ENCODE results near the gene DRD2.

The DRD2 gene

DNA sequence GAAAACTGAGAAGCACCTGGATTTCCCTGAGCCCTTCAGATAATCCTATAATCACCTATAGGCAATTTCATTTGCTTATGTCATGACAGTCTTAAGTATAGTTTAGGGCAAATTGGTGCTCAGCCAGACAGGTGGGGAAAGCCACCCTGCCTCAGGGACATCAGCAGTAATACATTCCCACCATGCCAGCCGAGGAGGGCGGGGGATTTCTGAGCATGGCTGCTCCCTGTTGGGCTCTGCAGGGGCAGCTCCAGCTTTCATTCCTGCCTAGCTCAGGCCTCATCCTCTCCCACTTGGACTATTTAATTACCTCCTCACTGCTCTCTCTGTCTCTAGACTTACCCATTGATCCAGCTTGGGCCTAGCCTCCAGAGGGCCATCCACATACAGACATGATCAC, 9.0 kb upstream of the DRD2 start:
- DNase-seq (ENCODE audit: low read depth in 2 of 2, low spot score in 1 of 2) = no peak

DNA sequence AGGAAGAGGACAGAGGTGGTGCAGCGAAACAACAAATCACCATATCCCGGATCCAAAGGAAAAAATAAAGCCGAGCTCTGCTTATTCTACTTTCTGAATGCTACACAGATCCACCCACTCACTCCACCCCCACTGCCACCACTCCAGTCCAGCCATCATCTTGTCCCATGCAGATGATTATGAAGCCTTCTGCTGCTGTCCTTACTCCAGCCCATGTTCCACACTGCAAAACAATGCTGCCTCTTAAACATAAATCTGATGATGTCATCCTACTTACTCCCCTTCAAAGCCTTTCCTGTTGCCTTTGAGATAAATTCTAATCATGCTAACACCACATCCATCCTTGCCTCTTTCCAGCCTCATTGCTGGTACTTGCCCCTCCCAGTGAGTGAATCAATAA, 6.5 kb upstream of the DRD2 start:
- DNase-seq (ENCODE audit: low read depth in 2 of 2, low spot score in 1 of 2) = no peak

DNA sequence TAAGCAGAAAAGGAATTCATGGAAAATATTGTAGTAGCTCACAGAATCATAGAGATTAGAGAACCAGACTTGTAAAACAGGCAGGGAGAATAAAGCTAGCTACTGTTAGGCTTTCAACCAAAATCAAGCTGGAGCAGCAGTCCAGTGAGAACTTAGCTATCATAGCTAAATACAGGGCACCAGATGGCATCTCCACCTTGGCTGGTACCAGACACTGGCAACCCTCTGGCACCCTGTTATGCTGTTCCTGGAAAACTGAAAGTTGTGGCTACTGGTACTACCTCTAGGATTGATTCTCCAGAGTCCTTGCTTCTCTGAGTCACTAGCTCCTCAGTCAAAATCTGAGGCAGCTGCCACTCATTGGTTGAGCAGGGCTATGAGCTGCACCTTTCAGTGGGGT, 6.0 kb upstream of the DRD2 start:
- DNase-seq (ENCODE audit: low read depth in 2 of 2, low spot score in 1 of 2) = no peak

DNA sequence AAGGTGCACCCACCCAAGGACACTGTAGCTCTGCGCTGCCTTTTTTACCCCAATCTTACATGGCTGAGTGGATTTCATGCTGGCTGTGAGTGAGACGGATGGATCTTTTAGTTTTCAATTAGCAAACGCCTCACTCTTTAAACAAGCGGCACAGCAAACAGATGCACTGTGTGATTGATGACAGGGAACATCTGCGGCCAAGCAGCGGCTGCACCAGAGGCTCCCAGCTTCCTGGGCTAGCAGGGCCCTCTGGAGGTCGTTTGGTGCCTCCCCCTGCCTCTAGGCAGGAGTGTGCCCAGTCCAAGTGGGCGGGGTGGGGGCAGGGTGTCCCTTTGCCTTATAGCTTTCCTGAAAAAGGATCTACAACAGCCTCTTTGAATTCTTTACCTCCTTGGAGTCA, 2.1 kb upstream of the DRD2 start:
- no peak for DNase-seq (ENCODE audit: low read depth in 2 of 2, low spot score in 1 of 2)

DNA sequence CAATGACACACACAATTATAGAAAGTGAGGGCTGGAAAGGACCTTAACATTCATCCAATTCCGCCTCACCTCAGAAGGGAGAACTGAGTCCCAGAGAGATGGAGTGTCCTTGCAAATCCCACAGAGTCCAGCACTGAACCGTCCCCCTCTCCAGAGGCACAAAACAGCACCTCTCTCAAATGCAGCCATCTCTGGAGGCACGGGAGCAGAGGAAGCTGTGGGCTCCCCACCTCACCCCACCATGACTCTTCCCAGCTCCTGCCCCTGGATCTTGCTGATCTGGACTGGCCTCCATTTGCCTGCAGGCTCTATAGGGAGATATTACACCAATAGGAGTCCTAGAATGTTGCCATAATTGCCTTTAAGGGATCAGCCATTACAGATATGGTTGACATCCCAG, 1.4 kb upstream of the DRD2 start:
- no peak for DNase-seq (ENCODE audit: low read depth in 2 of 2, low spot score in 1 of 2)

DNA sequence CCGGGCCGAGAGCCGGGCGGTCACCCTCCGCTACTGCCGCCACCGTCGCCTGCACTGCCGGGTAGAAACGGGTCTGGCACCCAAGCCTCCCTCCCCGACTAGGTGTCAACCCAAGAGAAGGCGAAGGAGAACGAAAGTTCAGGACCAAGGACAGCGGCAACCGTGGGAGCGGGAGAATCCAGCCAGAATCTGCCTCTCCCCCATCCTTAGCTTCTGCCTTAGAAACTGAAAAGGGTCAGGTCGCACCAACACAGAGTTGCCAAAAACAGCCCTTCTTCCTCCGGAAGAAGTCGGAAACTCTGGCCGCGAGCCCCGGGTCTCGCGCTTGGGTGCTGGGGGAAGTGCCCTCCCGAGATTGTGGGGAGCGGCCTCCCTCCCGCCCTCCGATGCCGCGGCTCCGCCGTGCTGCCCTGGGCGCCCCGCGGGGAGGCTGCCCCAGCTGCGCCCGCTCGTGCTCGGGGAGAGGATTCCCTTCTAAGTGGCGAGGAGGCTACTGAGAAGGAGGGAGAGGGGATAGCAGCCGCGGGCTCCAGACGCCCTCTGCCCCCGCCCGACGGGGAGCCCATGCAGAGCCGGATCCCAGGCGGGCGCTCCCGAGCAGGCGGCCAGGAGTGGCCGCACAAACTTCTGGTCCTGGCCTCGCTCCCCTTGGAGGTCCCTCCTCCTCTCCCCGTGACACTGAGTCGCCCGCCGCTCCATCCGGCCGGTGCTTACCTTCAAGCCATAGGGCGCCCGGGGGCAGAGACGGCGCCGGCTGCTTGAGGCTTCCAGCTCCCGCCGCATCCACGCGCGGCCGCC, 637 bp downstream of the DRD2 start:
- peak in 1 of 2 donors; percentile 7 for DNase-seq (ENCODE audit: low read depth in 2 of 2, low spot score in 1 of 2)

DNA sequence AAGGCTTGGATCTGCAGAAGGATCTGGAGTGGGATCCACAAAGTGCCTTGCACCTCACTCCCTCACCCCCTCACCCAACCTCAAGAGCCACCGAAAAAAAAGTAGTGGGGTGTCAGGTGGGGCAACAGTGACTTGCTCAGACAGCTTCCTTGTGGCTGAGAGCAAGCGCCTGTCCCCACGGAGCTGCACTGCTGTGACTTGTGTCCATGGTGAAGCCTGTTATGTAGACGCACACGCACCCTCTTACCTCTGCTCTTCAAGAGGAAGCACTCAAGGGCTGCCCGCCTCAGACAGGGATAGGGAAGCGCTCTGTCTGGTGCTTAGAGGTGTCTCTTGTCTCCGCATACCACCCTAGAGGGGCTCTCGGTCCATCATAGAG, 1.2 kb downstream of the DRD2 start:
- no peak for DNase-seq (ENCODE audit: low read depth in 2 of 2, low spot score in 1 of 2)

DNA sequence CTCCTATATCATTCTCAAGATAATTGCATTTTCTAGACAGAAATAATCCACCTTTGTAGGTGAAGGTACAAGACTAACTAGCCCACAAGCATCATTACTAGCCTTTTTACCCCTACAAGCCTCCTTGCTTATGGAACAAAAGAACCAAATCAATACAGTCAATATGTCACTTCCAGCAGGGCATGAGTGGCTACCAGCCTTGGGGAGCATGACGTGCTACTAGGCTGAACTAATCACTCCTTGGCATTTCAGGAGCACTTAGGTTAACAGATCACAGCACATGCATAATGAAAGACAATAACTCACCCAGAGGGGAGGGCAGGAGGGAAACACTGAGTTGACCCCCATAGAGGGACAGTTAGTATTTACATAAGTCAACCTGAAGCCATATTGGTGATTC, 2.7 kb downstream of the DRD2 start:
- no peak for DNase-seq (ENCODE audit: low read depth in 2 of 2, low spot score in 1 of 2)

DNA sequence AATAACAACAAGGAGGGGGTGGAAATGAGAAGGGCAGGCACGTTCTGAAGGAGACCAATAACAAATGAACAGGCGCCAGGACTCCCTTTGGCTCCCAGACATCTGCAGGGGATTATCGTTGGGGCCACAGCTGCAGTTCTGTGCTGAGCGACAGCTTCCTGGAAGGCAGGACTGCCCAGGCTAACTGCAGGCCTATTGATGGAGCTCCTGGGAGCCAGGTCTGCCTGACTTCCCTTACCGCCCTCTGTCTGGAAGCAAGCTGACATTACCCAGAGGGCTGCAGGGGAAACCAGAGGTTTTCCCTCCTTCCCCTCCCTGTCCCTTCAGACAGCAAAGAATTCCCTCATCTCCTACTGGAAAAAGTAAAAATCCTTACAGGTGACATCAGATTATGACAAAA, 5.0 kb downstream of the DRD2 start:
- no peak for DNase-seq (ENCODE audit: low read depth in 2 of 2, low spot score in 1 of 2)

DNA sequence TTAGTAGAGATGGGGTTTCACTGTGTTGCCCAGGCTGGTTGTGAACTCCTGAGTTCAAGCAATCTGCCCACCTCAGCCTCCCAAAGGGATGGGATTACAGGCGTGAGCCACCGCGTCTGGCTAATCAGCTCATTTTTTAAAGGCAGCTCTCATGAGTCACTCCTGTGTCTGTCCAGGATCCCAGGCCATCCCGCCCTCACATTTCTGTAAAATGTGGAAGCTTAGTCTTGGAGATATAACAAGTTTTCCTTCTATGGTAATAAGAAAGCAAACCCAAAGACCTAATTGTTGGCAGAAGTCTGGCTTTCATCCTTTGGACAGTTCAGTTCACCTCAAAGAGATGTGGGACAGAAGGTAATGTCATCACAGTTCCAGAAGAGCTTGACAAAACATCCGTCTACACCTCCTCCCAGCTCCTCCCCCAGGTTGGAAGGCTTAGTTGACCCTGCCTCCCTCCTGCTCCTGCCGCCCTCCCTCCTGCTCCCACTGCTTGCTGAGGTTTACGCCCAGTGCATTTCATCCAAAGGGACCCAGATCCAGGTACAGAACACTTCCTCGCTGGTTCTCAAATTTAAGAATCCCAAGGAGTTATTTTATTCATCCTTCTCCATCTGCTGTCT, 6.4 kb downstream of the DRD2 start:
- no peak for DNase-seq (ENCODE audit: low read depth in 2 of 2, low spot score in 1 of 2)

DNA sequence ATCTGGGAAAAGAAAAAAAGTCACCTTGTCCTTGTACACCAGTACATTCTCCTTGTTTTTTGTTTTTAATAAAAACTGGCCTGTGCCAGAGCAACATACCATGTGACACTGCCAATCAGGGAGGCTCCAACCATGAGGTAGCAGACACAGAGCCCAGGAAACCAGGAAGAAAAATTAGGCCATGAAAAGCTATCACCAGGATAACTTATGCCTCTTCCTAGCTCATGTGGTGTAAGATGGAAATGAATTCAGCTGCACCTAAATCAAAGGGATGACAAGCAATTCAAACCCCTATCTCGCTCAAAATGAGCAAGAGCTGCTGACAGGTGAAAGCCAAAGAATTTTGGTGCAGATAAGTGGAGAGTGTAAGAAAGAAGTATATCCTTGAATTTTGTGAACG, 7.7 kb downstream of the DRD2 start:
- no peak for DNase-seq (ENCODE audit: low read depth in 2 of 2, low spot score in 1 of 2)

DNA sequence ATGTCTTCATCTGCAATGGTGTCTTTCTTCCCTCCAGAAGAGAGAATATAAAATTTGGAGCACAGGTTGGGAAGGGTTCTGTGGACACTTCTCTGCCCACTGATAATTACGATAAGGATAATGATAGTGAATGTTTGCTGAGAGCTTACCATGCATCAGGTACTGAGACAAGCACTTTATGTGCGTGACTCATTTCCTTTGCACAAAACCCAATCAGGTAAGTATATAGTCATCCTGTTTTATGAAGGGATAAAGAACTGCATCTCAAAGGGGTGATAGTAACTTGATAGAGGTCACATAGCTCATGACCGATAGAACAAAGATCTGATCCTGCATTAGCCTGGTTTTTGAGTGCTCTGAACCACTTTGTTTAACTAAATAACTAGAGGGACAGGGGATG, 9.4 kb downstream of the DRD2 start:
- DNase-seq (ENCODE audit: low read depth in 2 of 2, low spot score in 1 of 2) = no peak

DNA sequence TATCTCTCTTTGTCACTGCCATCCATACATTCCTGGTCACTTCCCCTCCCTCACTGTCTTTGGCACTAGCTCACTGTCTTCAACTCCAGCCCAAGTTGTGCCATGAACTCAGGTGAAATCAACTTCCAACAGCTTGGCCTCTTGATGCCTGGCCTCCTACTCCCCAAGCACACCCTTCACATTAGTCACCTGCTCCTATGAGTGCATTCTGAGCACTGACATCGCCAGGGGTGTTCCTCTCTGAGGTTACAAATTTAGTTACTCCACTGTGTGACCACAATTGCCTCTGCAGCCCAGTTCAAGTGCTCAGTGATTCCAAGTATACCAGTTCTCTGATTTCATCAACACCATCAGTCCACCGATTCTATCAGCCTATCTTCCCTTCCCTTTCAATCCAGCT, 10.8 kb downstream of the DRD2 start:
- DNase-seq (ENCODE audit: low read depth in 2 of 2, low spot score in 1 of 2) = no peak

DNA sequence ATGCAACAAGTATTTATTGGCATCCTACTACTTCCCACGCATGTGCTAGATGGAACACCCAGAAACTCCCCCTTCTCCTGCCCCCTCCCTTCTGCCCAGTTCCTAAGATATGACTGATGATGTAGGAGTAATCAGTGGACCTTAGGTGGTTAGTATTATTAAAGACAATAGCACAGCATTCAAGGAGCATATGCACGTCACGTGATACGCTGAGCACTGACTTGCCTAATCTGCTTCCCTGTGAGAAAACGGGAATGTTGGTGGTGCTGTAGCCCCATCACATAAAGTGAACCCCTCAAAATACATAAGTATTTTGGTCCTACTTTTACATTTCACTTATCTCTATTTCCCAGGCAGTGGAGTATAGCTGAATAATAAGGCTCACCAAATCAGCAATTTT, 12.4 kb downstream of the DRD2 start:
- no peak for DNase-seq (ENCODE audit: low read depth in 2 of 2, low spot score in 1 of 2)

DNA sequence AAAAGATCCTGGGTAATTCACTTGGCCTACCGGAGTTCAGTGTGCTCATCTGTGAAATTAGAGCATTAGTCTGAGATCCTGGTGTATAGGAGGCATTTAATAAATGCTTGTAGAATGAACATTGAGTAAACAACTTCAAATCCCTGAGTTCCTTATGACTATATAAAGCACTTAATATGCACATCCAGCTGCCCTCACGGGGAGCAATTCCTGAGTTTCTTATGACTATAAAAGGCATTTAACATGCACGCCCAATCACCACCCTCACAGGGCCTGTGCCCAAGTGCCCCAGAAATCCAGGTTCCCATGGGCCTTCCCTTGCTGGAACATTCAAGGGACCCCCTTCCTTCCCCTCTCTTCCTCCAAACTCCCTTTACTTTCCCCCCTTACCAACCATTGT, 13.6 kb downstream of the DRD2 start:
- no peak for DNase-seq (ENCODE audit: low read depth in 2 of 2, low spot score in 1 of 2)

DNA sequence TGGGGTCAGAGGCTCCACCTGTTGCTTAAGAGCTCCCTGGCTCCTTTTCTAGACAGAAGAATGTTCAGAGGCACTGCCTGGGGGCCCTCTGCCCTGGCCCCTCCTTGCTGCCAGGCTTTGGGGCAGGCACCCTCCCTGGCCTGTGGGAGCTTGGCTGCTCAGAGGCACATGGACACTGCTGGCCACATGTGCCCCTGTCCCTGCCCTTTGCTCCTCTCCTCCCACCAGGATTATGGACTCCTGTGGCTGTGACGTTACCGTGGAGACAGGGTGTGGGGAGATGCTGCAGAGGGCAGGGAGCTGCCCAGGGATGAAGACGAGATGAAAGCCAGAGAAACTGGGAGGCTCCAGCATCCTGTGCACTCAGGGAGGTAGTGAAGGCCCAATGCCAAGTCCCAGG, 14.7 kb downstream of the DRD2 start:
- DNase-seq (ENCODE audit: low read depth in 2 of 2, low spot score in 1 of 2) = no peak

DNA sequence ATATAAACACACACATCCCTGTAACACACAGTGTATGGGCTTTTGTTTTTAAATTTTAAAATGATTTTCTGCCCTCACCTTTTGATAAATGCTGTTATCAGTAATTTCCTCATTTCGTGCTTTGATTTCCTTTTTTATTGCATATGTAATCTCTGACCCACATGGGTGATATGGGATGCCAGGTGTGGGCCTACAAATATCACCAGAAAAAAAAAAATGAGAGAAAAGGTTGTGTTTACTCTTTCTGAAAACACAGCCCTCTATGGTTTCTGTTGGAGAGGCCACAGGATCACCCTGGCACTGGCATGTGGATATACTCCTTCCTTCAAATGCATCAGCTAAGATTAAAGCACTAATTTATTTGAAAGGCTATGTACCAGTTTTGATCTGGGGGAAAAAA, 17.0 kb downstream of the DRD2 start:
- no peak for DNase-seq (ENCODE audit: low read depth in 2 of 2, low spot score in 1 of 2)

DNA sequence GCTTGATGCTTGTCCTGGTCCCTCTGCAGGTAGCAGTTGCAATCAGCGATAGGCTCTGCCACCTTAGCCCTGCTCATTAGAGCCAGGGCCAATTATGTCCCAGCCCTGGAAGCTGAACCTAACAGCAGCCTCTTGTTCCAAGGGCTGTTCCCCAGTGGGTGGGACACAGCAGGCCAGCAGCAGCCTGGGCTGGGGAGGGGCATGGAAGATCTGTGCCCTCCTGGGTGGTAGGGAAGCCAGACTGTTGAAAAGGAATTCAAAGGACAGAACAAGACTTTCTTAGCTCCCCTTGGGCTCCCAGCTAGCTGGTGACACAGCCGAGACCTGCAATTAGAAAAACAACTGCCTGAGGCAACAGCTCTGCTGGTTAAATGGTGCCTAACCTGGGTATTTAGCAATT, 17.4 kb downstream of the DRD2 start:
- DNase-seq (ENCODE audit: low read depth in 2 of 2, low spot score in 1 of 2) = no peak

DNA sequence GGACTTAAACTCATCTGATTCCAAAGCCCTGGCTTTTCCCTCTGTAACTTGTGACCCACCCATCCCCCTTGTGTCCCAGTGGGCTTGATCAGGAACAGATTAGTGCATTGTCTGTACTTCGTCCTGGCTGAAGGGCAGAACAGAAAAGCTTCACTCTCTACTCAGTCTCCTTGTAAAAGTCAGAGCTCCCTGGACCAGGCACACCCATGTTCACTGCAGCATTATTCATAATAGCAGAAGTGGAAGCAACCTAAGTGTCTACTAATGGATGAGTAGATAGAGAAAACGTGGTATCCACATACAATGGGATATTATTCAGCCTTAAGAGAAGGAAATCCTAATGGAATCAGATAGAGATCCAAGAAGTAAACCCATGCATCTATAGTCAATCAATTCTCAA, 20.7 kb downstream of the DRD2 start:
- DNase-seq (ENCODE audit: low read depth in 2 of 2, low spot score in 1 of 2) = no peak

DNA sequence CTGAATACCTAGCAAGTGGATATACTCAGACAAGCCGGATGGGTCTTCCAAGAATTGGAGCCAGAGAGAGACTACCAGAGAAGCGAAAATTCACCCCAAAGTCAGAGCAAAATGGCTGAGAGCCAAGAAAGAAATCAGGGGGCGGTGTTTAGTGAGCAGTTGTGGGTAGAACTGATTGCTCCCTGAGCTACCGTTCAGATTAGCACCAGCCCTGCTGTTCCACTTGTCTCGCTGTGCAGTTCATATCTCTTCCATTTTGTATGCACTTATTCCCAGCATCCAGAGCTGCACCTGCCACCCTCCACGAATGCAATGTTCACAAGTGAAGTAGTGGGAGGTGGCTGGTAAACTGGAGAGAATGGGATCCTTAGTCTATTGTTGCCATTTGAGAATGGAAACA, 25.5 kb downstream of the DRD2 start:
- no peak for DNase-seq (ENCODE audit: low read depth in 2 of 2, low spot score in 1 of 2)

DNA sequence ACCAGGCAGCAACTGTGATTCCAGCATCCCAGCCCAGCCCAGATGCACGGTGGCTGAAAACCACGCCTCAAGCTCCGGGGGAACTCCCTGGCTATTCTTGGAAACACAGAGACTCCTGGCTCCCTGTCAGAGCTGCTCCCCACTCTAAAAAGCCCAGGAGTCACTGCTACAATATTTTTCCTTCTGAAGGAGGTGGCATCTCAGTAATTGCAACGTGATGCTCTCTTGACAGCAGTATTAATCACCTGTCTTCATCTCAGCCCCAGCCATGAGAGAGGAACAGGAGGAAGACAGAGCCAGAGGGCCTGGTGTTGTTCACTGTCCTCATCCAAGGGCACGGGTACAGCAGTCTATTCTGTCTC, 26.9 kb downstream of the DRD2 start:
- no peak for DNase-seq (ENCODE audit: low read depth in 2 of 2, low spot score in 1 of 2)

DNA sequence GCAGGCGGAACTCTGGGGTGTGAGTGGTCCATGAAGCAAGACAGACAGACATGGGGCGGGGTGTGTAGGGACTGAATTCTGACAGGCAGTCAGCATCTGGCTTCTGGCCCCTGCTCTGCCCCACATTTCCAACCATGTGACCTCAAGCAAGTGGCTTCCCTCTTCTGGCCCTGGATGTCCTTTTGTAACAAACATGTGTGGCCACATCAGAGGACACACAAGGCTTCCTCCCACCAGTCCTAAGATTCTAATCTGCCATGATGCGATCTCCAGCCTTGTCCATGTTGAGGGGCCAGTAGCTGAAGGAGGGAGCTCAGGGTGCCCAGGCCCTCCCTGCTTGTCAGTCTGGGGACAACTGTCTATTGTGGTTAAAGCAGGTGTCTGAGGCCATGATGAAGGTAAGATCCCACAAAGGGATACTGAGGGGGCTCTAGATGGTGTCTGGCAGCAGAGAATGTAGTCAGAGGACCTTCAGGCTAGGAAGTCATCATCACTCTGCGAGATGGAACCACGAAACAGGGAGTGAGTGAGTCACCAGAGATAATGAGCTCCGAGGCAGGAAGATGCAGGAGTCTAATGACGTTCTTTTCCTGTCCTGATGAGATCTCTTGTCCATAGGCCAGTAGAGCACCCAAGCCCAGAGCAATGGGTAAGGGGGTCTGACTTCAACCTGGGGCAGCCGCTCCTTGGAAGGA, 27.4 kb downstream of the DRD2 start:
- DNase-seq (ENCODE audit: low read depth in 2 of 2, low spot score in 1 of 2) = no peak

DNA sequence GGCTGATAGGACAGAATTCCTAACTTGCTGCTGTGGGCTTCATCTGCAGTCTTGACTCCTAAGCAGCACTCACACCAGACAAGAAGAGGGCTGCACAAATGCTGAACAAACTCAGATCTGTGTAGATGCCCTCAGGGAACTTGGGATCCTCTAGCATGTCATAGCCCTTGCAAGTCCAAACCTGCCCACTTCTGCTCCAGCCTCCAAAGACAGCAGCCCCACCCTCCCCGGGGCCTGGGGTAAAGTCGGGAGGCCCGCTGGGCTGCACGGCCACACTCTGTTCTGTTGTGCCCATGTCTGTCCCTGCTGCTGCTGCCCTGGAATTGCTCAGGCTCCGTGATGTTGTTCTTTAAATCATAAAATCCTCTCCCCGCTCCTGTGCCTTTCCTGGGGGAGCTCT, 28.3 kb downstream of the DRD2 start:
- no peak for DNase-seq (ENCODE audit: low read depth in 2 of 2, low spot score in 1 of 2)
